DND-41 (cell line): ENCODE measurements around the gene TNFRSF12A.

Source experiments
- CTCF ChIP-seq: IDR thresholded peaks from 2 replicates; pipeline ENCODE4 v1.5.1; 2012; ENCODE audit warnings: borderline replicate concordance, low read length, moderate library complexity, mild to moderate bottlenecking; ENCODE audit not compliant: poor library complexity, severe bottlenecking; ENCODE audit errors: extremely low read depth
- EZH2 ChIP-seq: IDR thresholded peaks from 3 replicates; pipeline ENCODE4 v1.6.1; 2012; ENCODE audit warnings: borderline replicate concordance, low read depth, mild to moderate bottlenecking, moderate library complexity, low read length, inconsistent platforms; ENCODE audit not compliant: severe bottlenecking

- TF ChIP-seq CTCF: no peak
- TF ChIP-seq EZH2: no peak
Observed at GRCh38 chr16:3000540-3000939, 19.6 kb upstream of the TNFRSF12A start.
